Measurements from ENCODE around the gene SEC14L2.

DNA sequence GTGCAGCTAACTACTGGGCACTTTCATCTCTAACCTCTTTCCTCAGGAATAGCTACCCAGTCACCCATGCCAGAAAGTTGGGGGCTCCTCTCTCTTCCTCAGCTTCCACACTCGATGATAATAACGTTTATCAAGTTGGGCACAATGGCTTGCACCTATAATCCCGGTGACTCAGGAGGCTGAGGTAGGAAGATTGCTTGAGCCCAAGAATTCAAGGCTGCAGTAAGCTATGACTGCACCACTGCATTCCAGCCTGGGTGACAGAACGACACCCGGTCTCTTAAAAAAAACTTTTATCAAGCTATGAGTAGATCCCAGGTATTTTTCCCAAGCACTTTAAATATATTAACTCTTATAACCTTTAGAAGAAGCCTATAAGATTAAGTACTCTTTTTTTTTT is 42.2 kb upstream of the SEC14L2 start:
- no peak for TF ChIP-seq EZH2 (IDR thresholded peaks at IDR 0.05; ENCODE audit: borderline replicate concordance, insufficient read depth, low read depth, low read length, poor library complexity, severe bottlenecking)
- TF ChIP-seq, protein P1, sequence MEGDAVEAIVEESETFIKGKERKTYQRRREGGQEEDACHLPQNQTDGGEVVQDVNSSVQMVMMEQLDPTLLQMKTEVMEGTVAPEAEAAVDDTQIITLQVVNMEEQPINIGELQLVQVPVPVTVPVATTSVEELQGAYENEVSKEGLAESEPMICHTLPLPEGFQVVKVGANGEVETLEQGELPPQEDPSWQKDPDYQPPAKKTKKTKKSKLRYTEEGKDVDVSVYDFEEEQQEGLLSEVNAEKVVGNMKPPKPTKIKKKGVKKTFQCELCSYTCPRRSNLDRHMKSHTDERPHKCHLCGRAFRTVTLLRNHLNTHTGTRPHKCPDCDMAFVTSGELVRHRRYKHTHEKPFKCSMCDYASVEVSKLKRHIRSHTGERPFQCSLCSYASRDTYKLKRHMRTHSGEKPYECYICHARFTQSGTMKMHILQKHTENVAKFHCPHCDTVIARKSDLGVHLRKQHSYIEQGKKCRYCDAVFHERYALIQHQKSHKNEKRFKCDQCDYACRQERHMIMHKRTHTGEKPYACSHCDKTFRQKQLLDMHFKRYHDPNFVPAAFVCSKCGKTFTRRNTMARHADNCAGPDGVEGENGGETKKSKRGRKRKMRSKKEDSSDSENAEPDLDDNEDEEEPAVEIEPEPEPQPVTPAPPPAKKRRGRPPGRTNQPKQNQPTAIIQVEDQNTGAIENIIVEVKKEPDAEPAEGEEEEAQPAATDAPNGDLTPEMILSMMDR (IDR thresholded peaks at IDR 0.05), result no peak
